ENCODE measurements around the gene ANKRD7. TPM values are rescaled to one million over a fixed set of nuclear protein-coding genes. Genes with fewer than 3 reads are reported as not detected.
A peak's percentile ranks its signal among the peaks of the same experiment; 100 is the strongest.

ANKRD7 gene, protein sequence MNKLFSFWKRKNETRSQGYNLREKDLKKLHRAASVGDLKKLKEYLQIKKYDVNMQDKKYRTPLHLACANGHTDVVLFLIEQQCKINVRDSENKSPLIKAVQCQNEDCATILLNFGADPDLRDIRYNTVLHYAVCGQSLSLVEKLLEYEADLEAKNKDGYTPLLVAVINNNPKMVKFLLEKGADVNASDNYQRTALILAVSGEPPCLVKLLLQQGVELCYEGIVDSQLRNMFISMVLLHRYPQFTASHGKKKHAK
- not detected for total RNA-seq (ENCODE audit: unreplicated experiment)
- long read RNA-seq, partial matches to known transcripts = 0 of 1 reads
- long read RNA-seq, other reads (novel, unspliced or antisense) = 1 of 1 reads

DNA sequence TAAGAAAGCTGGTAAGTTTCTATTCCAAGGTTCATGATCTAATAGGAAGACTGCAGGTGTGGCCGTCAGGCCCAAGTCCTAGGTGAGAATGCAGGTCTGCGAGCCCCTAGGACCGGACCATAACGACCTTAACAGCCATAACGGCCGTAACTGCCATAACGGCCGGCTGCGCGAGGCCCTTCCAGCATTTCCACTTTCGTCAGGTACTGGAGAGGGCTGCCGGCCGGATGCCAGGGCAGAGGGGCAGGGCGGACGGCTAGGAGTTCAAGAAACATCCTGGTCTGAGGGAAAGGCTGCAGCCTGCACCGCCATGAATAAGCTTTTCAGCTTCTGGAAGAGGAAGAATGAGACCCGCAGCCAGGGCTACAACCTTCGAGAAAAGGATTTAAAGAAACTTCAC is at the start of gene ANKRD7:
Gene ANKRD7, plus strand, starts transcription at position 184 of the 400 bp plus-strand sequence. Its CDS starts 127 bp downstream, at position 311.
- Mint-ChIP-seq H3K36me3 (ENCODE audit: unreplicated experiment) (no peaks in the 10 kb centered on the region), H3K27me3 (ENCODE audit: unreplicated experiment) (no peaks in the 10 kb centered on the region)
- DNase-seq = no peak

GRCh38 chr7:118175740-118176139 is 48.8 kb upstream of the ANKRD7 start:
- Mint-ChIP-seq H3K4me3 (ENCODE audit: unreplicated experiment) (no peak overlapping the region), H3K4me1 (ENCODE audit: low read depth, unreplicated experiment) (no peaks in the 10 kb centered on the region), H3K27me3 (ENCODE audit: unreplicated experiment) (peaks cover 1% of the 10 kb centered on the region), H3K36me3 (ENCODE audit: unreplicated experiment) (no peaks in the 10 kb centered on the region), H3K9me3 (ENCODE audit: unreplicated experiment) (no peaks in the 10 kb centered on the region), H3K27ac (ENCODE audit: unreplicated experiment) (no peak overlapping the region)
- TF ChIP-seq, protein P1, sequence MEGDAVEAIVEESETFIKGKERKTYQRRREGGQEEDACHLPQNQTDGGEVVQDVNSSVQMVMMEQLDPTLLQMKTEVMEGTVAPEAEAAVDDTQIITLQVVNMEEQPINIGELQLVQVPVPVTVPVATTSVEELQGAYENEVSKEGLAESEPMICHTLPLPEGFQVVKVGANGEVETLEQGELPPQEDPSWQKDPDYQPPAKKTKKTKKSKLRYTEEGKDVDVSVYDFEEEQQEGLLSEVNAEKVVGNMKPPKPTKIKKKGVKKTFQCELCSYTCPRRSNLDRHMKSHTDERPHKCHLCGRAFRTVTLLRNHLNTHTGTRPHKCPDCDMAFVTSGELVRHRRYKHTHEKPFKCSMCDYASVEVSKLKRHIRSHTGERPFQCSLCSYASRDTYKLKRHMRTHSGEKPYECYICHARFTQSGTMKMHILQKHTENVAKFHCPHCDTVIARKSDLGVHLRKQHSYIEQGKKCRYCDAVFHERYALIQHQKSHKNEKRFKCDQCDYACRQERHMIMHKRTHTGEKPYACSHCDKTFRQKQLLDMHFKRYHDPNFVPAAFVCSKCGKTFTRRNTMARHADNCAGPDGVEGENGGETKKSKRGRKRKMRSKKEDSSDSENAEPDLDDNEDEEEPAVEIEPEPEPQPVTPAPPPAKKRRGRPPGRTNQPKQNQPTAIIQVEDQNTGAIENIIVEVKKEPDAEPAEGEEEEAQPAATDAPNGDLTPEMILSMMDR (IDR thresholded peaks at IDR 0.05; ENCODE audit: partially characterized antibody, unreplicated experiment) = no peak
- no peak for DNase-seq

More for the DNA sequence above, at the start of gene ANKRD7:
- Mint-ChIP-seq H3K4me1 (ENCODE audit: low read depth, unreplicated experiment) (no peaks in the 10 kb centered on the region), H3K4me3 (ENCODE audit: unreplicated experiment) (no peak within 1 kb of the TSS), H3K9me3 (ENCODE audit: unreplicated experiment) (no peaks in the 10 kb centered on the region), H3K27ac (ENCODE audit: unreplicated experiment) (no peak within 1 kb of the TSS)
- TF ChIP-seq, protein P1 (IDR thresholded peaks at IDR 0.05; ENCODE audit: partially characterized antibody, unreplicated experiment) = no peak

GRCh38 chr7:118179191-118179590 is 45.3 kb upstream of the ANKRD7 start:
- TF ChIP-seq, protein P1 (IDR thresholded peaks at IDR 0.05; ENCODE audit: partially characterized antibody, unreplicated experiment) = no peak
- H3K4me3 Mint-ChIP-seq (ENCODE audit: unreplicated experiment) = no peak overlapping the region
- H3K27ac Mint-ChIP-seq (ENCODE audit: unreplicated experiment) = no peak overlapping the region
- H3K9me3 Mint-ChIP-seq (ENCODE audit: unreplicated experiment) = no peaks in the 10 kb centered on the region
- DNase-seq = no peak
- no peaks in the 10 kb centered on the region for H3K36me3 Mint-ChIP-seq (ENCODE audit: unreplicated experiment)
- H3K27me3 Mint-ChIP-seq (ENCODE audit: unreplicated experiment) = peaks cover 1% of the 10 kb centered on the region
- H3K4me1 Mint-ChIP-seq (ENCODE audit: low read depth, unreplicated experiment) = peaks cover 2% of the 10 kb centered on the region

DNA sequence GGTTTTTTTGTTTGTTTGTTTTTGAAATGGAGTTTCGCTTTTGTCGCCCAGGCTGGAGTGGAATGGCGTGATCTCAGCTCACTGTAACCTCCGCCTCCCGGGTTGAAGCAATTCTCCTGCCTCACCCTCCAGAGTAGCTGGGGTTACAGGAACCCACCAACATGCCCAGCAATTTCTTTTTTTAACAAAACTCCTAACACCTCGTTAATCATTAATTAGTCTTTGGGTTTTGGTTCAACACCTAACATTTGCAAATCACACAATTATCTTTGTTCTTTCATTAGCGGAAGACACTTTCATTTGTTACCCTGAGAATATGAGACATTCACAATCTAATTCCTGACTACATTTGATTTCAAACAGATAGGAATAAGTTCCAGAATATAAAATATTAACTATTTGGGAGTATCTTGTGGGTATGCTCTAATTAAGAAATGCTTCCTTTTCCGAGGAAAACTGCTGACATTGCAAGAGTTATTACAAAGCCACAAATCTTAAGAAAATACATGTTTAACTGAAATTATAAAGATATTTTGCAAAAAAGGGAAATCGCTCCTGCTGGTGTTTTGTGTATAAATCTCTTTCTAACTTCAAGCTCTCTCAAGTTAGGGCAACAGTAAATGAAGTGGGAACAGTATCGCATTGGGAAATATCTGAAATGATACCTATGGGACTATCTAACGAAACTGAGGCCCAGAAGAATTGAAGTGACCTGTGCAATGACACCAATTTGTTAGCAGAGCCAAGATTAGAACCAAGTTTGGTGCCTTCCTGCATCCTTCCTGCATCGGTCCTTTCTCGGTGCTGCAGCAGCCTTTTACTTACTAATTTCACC is 41.7 kb upstream of the ANKRD7 start:
- DNase-seq = no peak
- Mint-ChIP-seq H3K27ac (ENCODE audit: unreplicated experiment) (peak overlapping the region; percentile 97), H3K36me3 (ENCODE audit: unreplicated experiment) (no peaks in the 10 kb centered on the region), H3K4me3 (ENCODE audit: unreplicated experiment) (peak overlapping the region; percentile 98), H3K4me1 (ENCODE audit: low read depth, unreplicated experiment) (peaks cover 9% of the 10 kb centered on the region), H3K27me3 (ENCODE audit: unreplicated experiment) (peaks cover 4% of the 10 kb centered on the region), H3K9me3 (ENCODE audit: unreplicated experiment) (peaks cover 5% of the 10 kb centered on the region)
- TF ChIP-seq, protein P1 (IDR thresholded peaks at IDR 0.05; ENCODE audit: partially characterized antibody, unreplicated experiment) = no peak
